OCI-LY7 (cell line): Measurements from ENCODE around the gene SART1. TPM values are rescaled to one million over a fixed set of nuclear protein-coding genes. Genes with fewer than 3 reads are reported as not detected.
"Not testable (repeated sequence)": the region's sequence is repeated elsewhere in the genome, so short reads cannot be mapped to it uniquely, and the experiment has no call there.

Experiments used
- BruUV-seq: library from RNA; stranded (reverse); fragments of 400-500 nt; replicated peaks from 2 replicates; lab custom pipeline; 2021; lab: Mats Ljungman, UMichigan
- CTCF ChIA-PET: fragments of 300-600 bp; sonication (Branson Sonifier 250); formaldehyde crosslinking; loops from one replicate; lab custom pipeline; 2022; ENCODE audit warnings: antibody characterized with exemption; ENCODE audit not compliant: unreplicated experiment; lab: Charles Lee
- POLR2A ChIA-PET: fragments of 300-600 bp; sonication (Branson Sonifier 250); formaldehyde crosslinking; loops from one replicate; lab custom pipeline; 2022; ENCODE audit warnings: antibody characterized with exemption; lab: Charles Lee
- DNase-seq: peaks from one replicate; pipeline ENCODE4 v3.0.0-alpha.2; 2015; ENCODE audit warnings: low spot score
- H2AFZ ChIP-seq: fragments of 200-600 bp; sonication (generic), shearing (Covaris generic); 2 replicates; pipeline ENCODE4 v1.6.1; 2014; ENCODE audit warnings: mild to moderate bottlenecking, antibody characterized with exemption, low read length, moderate library complexity
- H3K27ac ChIP-seq: fragments of 200-600 bp; sonication (generic); 2 replicates; pipeline ENCODE4 v1.5.1; 2014; ENCODE audit warnings: mixed run types, low read depth, mild to moderate bottlenecking, moderate library complexity, low read length, inconsistent platforms; ENCODE audit not compliant: poor library complexity, severe bottlenecking
- H3K36me3 ChIP-seq: fragments of 200-600 bp; sonication (generic); 2 replicates; pipeline ENCODE4 v1.6.1; 2014; ENCODE audit warnings: mild to moderate bottlenecking, antibody characterized with exemption, low read length, moderate library complexity, mixed read lengths; ENCODE audit not compliant: insufficient read depth
- H3K4me1 ChIP-seq: fragments of 200-600 bp; sonication (generic); 2 replicates; pipeline ENCODE4 v1.5.1; 2014; ENCODE audit warnings: mild to moderate bottlenecking, low read length; ENCODE audit not compliant: insufficient read depth, poor library complexity, severe bottlenecking
- H3K4me2 ChIP-seq: fragments of 200-600 bp; sonication (generic); 2 replicates; pipeline ENCODE4 v1.6.1; 2014; ENCODE audit warnings: mild to moderate bottlenecking, low read length
- H3K4me3 ChIP-seq: fragments of 200-600 bp; sonication (generic); 2 replicates; pipeline ENCODE4 v1.5.1; 2014; ENCODE audit warnings: mild to moderate bottlenecking, low read depth, low read length; ENCODE audit not compliant: poor library complexity, severe bottlenecking
- H3K79me2 ChIP-seq: fragments of 200-600 bp; sonication (generic); 2 replicates; pipeline ENCODE4 v1.6.1; 2016; ENCODE audit warnings: low read depth, mild to moderate bottlenecking, low read length, moderate library complexity, mixed read lengths; ENCODE audit not compliant: insufficient read depth
- H3K9me2 ChIP-seq: fragments of 200-600 bp; sonication (generic); 2 replicates; pipeline ENCODE4 v1.6.1; 2016; ENCODE audit warnings: mild to moderate bottlenecking, low read length, mixed read lengths; ENCODE audit not compliant: insufficient read depth
- H3K9me3 ChIP-seq: fragments of 200-600 bp; sonication (generic); 2 replicates; pipeline ENCODE4 v1.6.1; 2014; ENCODE audit warnings: mild to moderate bottlenecking, mixed run types, low read length, mixed read lengths
- H4K20me1 ChIP-seq: fragments of 200-600 bp; sonication (generic); 2 replicates; pipeline ENCODE4 v1.6.1; 2014; ENCODE audit warnings: mild to moderate bottlenecking, antibody characterized with exemption, low read length, moderate library complexity, mixed read lengths; ENCODE audit not compliant: insufficient read depth
- EZH2phosphoT487 ChIP-seq: fragments of 200-600 bp; sonication (generic); IDR thresholded peaks from 2 replicates; pipeline ENCODE4 v1.6.1; 2018; ENCODE audit warnings: low read depth, borderline replicate concordance, mild to moderate bottlenecking, mixed run types, antibody characterized with exemption, low read length, moderate library complexity, mixed read lengths
- intact Hi-C: fragments of 100-400 bp; cut with micrococcal nuclease; formaldehyde crosslinking; loops from one replicate; pipeline ENCODE4 v1.10.0; 2022; ENCODE audit not compliant: unreplicated experiment
- total RNA-seq, 2 experiments: library from RNA; depleted of rRNA in 1 of 2; stranded (reverse); fragments of >200 nt in 1 of 2; shearing (Covaris generic) in 1 of 2; gene quantifications; 2 replicates each; pipeline ENCODE4 v1.2.3, GENCODE V29; 2014 to 2022
- TF ChIP-seq, protein P1 (sequence below): fragments of 200-600 bp; sonication (generic); conservative IDR thresholded peaks from 2 replicates; pipeline ENCODE4 v1.5.1; 2014; ENCODE audit warnings: mild to moderate bottlenecking, antibody characterized with exemption, low read length, moderate library complexity, mixed read lengths

The SART1 gene
- total RNA-seq, 2 experiments from 2014 or later: 50.4 to 55.5 TPM

DNA sequence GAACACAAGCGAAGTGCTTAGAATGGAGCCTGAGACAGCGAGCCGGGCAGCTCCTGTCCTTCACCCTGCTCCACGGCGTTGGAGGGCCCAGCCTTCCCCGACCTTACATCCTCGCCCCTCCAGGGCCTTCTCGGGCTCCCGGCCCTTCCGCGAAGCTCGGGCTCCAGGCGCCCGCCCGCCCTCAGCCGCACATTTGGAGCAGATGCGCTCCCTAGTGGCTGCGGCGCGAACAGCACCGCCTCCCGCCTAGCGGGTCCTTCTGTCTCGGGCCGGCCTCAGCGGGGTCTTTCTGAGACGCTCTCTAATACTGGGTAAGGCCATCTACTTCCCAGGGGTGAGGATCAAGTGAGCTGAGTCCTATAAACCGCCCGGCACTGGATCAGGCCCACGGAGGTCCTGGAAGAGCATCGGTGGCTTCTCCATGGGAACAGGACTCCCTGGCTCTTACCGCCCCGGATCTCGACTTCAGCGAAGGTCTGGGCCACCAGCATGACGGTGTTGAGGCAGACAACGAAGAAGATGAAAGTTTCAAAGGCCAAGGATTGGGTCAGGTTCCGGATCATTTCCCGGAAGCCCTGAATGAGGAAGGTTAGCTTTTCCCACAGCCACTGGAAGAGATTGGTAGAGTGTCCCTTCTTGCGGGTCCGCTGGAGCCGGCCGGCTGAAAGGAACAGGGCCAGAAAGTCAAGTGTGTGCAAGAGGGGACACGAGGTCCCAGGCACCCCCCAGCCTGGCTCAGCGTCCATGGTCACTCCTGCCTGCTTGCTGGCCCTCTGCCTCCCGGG lies 61.1 kb downstream of the SART1 start:
- peak; percentile 53 for DNase-seq
- Histone ChIP-seq H3K4me3 (no peak overlapping the region), H3K27ac (no peak overlapping the region), H3K4me2 (no peak overlapping the region), H3K9me3 (no peaks in the 10 kb centered on the region), H3K4me1 (no peaks in the 10 kb centered on the region), H2AFZ (no peak overlapping the region), H3K9me2 (no peaks in the 10 kb centered on the region), H3K79me2 (no peaks in the 10 kb centered on the region), H3K36me3 (no peaks in the 10 kb centered on the region), H4K20me1 (no peaks in the 10 kb centered on the region)
- CTCF ChIA-PET: interaction anchor here (1.3 to 1.4 kb wide), 2 partner anchors 20 to 23 kb away, joined by 3 to 5 read pairs; partner anchors contain the start of gene BANF1
- TF ChIP-seq, protein P1, sequence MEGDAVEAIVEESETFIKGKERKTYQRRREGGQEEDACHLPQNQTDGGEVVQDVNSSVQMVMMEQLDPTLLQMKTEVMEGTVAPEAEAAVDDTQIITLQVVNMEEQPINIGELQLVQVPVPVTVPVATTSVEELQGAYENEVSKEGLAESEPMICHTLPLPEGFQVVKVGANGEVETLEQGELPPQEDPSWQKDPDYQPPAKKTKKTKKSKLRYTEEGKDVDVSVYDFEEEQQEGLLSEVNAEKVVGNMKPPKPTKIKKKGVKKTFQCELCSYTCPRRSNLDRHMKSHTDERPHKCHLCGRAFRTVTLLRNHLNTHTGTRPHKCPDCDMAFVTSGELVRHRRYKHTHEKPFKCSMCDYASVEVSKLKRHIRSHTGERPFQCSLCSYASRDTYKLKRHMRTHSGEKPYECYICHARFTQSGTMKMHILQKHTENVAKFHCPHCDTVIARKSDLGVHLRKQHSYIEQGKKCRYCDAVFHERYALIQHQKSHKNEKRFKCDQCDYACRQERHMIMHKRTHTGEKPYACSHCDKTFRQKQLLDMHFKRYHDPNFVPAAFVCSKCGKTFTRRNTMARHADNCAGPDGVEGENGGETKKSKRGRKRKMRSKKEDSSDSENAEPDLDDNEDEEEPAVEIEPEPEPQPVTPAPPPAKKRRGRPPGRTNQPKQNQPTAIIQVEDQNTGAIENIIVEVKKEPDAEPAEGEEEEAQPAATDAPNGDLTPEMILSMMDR: peak; percentile 86
- no peak for TF ChIP-seq EZH2phosphoT487
- POLR2A ChIA-PET: no interaction called here
- no TSS peak for BruUV-seq
- intact Hi-C loops: no loop called here

DNA sequence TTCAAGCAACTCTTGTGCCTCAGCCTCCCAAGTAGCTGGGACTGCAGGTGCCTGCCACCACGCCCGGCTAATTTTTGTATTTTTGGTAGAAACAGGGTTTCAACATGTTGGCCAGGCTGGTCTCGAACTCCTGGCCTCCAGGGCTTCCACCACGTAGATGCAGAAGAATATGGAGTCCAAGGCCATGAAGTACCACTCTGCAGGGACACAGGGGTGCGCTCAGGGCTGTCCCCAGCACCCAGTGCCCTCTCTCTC lies 61.6 kb downstream of the SART1 start:
- H3K4me1 ChIP-seq, BruUV-seq, H3K27ac ChIP-seq, H3K9me2 ChIP-seq, H4K20me1 ChIP-seq, intact Hi-C loops, H3K4me2 ChIP-seq, H2AFZ ChIP-seq, H3K79me2 ChIP-seq, H3K9me3 ChIP-seq, DNase-seq, POLR2A ChIA-PET, H3K36me3 ChIP-seq, H3K4me3 ChIP-seq: not testable (repeated sequence)
- CTCF ChIA-PET: interaction anchor here (1.3 to 1.4 kb wide), 2 partner anchors 21 to 22 kb away, joined by 3 to 5 read pairs; partner anchors contain the start of gene BANF1

DNA sequence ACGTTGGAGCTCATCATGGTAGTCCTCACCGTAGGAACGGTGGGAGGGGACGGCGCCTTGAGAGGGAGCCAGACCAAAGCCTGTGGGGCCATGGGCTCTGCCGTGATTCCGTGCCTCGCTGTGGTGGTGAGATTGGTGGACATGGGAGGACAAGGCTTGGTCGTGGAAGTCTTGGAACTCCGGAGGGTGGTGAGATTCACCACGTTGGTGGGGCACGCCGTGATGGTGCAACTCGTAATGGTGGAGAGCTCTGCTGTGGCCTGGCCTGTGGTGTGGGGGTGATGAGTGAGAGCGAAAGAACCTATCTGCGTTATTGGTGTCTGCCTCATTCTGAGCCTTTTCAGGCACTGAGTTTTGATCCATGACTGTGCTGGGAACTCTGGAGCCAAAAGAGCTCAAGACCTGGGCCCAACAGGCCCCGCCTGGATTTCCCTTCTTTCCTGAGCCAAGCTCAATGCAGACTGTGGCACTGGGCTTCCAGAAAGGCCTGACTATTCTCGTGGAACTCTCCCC lies 64.5 kb downstream of the SART1 start, which contains the start of gene CATSPER1:
Gene CATSPER1 (minus strand): TSS at position 463 of the 513 bp plus-strand sequence. CDS start 100 bp downstream, at position 363.
- DNase-seq: no peak
- intact Hi-C loops: no loop called here
- Histone ChIP-seq H3K4me2 (no peak within 1 kb of the TSS), H3K27ac (no peak within 1 kb of the TSS), H2AFZ (no peak within 1 kb of the TSS), H4K20me1 (no peaks in the 10 kb centered on the region), H3K36me3 (no peaks in the 10 kb centered on the region), H3K9me3 (no peaks in the 10 kb centered on the region), H3K79me2 (no peaks in the 10 kb centered on the region), H3K9me2 (no peaks in the 10 kb centered on the region), H3K4me3 (no peak within 1 kb of the TSS), H3K4me1 (no peaks in the 10 kb centered on the region)
- ChIA-PET CTCF (interaction anchor here (0.7 kb wide), 1 partner anchor 10 kb away, joined by 3 read pairs; no protein-coding TSS in a partner anchor), POLR2A (interaction anchor here (0.6 kb wide), 1 partner anchor 105 kb away, joined by 3 read pairs; no protein-coding TSS in a partner anchor)
- no TSS peak for BruUV-seq
- no peak for TF ChIP-seq EZH2phosphoT487
- TF ChIP-seq, protein P1: no peak

Other genes starting within 250 kb of the SART1 start
- 87.9 and 97.1 TPM in 2 replicates for gene KAT5, start 249.5 kb upstream of the SART1 start, total RNA-seq (2014; rRNA removed; shearing (Covaris generic))
- 79.9 and 82.1 TPM in 2 replicates for gene KAT5, start 249.5 kb upstream of the SART1 start, total RNA-seq (2022)
- 92.7 and 99.1 TPM in 2 replicates for gene RNASEH2C, start 240.9 kb upstream of the SART1 start, total RNA-seq (2014; rRNA removed; shearing (Covaris generic))
- 79.1 and 100 TPM in 2 replicates for gene RNASEH2C, start 240.9 kb upstream of the SART1 start, total RNA-seq (2022)
- 10.2 and 12.9 TPM in 2 replicates for gene AP5B1, start 180.8 kb upstream of the SART1 start, total RNA-seq (2014; rRNA removed; shearing (Covaris generic))
- 23.9 and 25.6 TPM in 2 replicates for gene AP5B1, start 180.8 kb upstream of the SART1 start, total RNA-seq (2022)
- 0.15 TPM in 1 of 2 replicates, not detected in the other for gene OVOL1, start 174.7 kb upstream of the SART1 start, total RNA-seq (2014; rRNA removed; shearing (Covaris generic))
- not detected in 2 replicates for gene OVOL1, start 174.7 kb upstream of the SART1 start, total RNA-seq (2022)
- not detected in 2 replicates for gene SNX32, start 127.8 kb upstream of the SART1 start, total RNA-seq (2014; rRNA removed; shearing (Covaris generic))
- gene SNX32, start 127.8 kb upstream of the SART1 start, total RNA-seq (2022): not detected in 2 replicates
- gene CFL1, start 103.6 kb upstream of the SART1 start, total RNA-seq (2014; rRNA removed; shearing (Covaris generic)): 1,019 and 1,146 TPM in 2 replicates
- 1,064 and 1,119 TPM in 2 replicates for gene CFL1, start 103.6 kb upstream of the SART1 start, total RNA-seq (2022)
- gene MUS81, start 101.3 kb upstream of the SART1 start, total RNA-seq (2014; rRNA removed; shearing (Covaris generic)): 110 and 130 TPM in 2 replicates
- gene MUS81, start 101.3 kb upstream of the SART1 start, total RNA-seq (2022): 94.2 and 102 TPM in 2 replicates
- 6.1 and 7.2 TPM in 2 replicates for gene EFEMP2, start 88.9 kb upstream of the SART1 start, total RNA-seq (2014; rRNA removed; shearing (Covaris generic))
- gene EFEMP2, start 88.9 kb upstream of the SART1 start, total RNA-seq (2022): 7.6 and 8.9 TPM in 2 replicates
- gene CTSW, start 81.9 kb upstream of the SART1 start, total RNA-seq (2014; rRNA removed; shearing (Covaris generic)): not detected in 2 replicates
- not detected in 2 replicates for gene CTSW, start 81.9 kb upstream of the SART1 start, total RNA-seq (2022)
- 133 and 184 TPM in 2 replicates for gene FIBP, start 73.3 kb upstream of the SART1 start, total RNA-seq (2014; rRNA removed; shearing (Covaris generic))
- 89.4 and 97.3 TPM in 2 replicates for gene FIBP, start 73.3 kb upstream of the SART1 start, total RNA-seq (2022)
- 72.7 and 76.7 TPM in 2 replicates for gene CCDC85B, start 71.1 kb upstream of the SART1 start, total RNA-seq (2014; rRNA removed; shearing (Covaris generic))
- gene CCDC85B, start 71.1 kb upstream of the SART1 start, total RNA-seq (2022): 49.0 and 64.1 TPM in 2 replicates
- 0.88 TPM in 1 of 2 replicates, not detected in the other for gene FOSL1, start 61.3 kb upstream of the SART1 start, total RNA-seq (2014; rRNA removed; shearing (Covaris generic))
- gene FOSL1, start 61.3 kb upstream of the SART1 start, total RNA-seq (2022): 0.52 TPM in 1 of 2 replicates, not detected in the other
- gene C11orf68, start 42.7 kb upstream of the SART1 start, total RNA-seq (2014; rRNA removed; shearing (Covaris generic)): 10.7 and 11.7 TPM in 2 replicates
- gene C11orf68, start 42.7 kb upstream of the SART1 start, total RNA-seq (2022): 26.2 and 28.1 TPM in 2 replicates
- gene DRAP1, start 42.3 kb upstream of the SART1 start, total RNA-seq (2014; rRNA removed; shearing (Covaris generic)): 93.2 and 110 TPM in 2 replicates
- 68.2 and 81.2 TPM in 2 replicates for gene DRAP1, start 42.3 kb upstream of the SART1 start, total RNA-seq (2022)
- gene TSGA10IP, start 16.3 kb upstream of the SART1 start, total RNA-seq (2014; rRNA removed; shearing (Covaris generic)): not detected in 2 replicates
- not detected in 2 replicates for gene TSGA10IP, start 16.3 kb upstream of the SART1 start, total RNA-seq (2022)
- 51.1 and 65.9 TPM in 2 replicates for gene EIF1AD, start 40.4 kb downstream of the SART1 start, total RNA-seq (2014; rRNA removed; shearing (Covaris generic))
- gene EIF1AD, start 40.4 kb downstream of the SART1 start, total RNA-seq (2022): 55.5 and 63.2 TPM in 2 replicates
- 70.6 and 82.2 TPM in 2 replicates for gene BANF1, start 40.8 kb downstream of the SART1 start, total RNA-seq (2014; rRNA removed; shearing (Covaris generic))
- gene BANF1, start 40.8 kb downstream of the SART1 start, total RNA-seq (2022): 317 and 327 TPM in 2 replicates
- not detected in 2 replicates for gene CST6, start 50.3 kb downstream of the SART1 start, total RNA-seq (2014; rRNA removed; shearing (Covaris generic))
- gene CST6, start 50.3 kb downstream of the SART1 start, total RNA-seq (2022): not detected in 2 replicates
- not detected in 2 replicates for gene CATSPER1, start 64.7 kb downstream of the SART1 start, total RNA-seq (2014; rRNA removed; shearing (Covaris generic))
- gene CATSPER1, start 64.7 kb downstream of the SART1 start, total RNA-seq (2022): not detected in 2 replicates
- gene GAL3ST3, start 87.4 kb downstream of the SART1 start, total RNA-seq (2014; rRNA removed; shearing (Covaris generic)): not detected in 2 replicates
- gene GAL3ST3, start 87.4 kb downstream of the SART1 start, total RNA-seq (2022): not detected in 2 replicates
- 185 and 191 TPM in 2 replicates for gene SF3B2, start 90.6 kb downstream of the SART1 start, total RNA-seq (2014; rRNA removed; shearing (Covaris generic))
- gene SF3B2, start 90.6 kb downstream of the SART1 start, total RNA-seq (2022): 251 and 260 TPM in 2 replicates
- gene PACS1, start 108.5 kb downstream of the SART1 start, total RNA-seq (2014; rRNA removed; shearing (Covaris generic)): 21.2 and 23.7 TPM in 2 replicates
- 50.5 and 52.5 TPM in 2 replicates for gene PACS1, start 108.5 kb downstream of the SART1 start, total RNA-seq (2022)